NCI-H524 (cell line): ENCODE results near the gene PANX1.
"Not testable (repeated sequence)": the region's sequence is repeated elsewhere in the genome, so short reads cannot be mapped to it uniquely, and the experiment has no call there.

Experiments
- DNase-seq, 2 experiments: peaks; one replicate each; lab custom pipeline; 2025; lab: John Stamatoyannopoulos, UW

The PANX1 gene, protein sequence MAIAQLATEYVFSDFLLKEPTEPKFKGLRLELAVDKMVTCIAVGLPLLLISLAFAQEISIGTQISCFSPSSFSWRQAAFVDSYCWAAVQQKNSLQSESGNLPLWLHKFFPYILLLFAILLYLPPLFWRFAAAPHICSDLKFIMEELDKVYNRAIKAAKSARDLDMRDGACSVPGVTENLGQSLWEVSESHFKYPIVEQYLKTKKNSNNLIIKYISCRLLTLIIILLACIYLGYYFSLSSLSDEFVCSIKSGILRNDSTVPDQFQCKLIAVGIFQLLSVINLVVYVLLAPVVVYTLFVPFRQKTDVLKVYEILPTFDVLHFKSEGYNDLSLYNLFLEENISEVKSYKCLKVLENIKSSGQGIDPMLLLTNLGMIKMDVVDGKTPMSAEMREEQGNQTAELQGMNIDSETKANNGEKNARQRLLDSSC

DNA sequence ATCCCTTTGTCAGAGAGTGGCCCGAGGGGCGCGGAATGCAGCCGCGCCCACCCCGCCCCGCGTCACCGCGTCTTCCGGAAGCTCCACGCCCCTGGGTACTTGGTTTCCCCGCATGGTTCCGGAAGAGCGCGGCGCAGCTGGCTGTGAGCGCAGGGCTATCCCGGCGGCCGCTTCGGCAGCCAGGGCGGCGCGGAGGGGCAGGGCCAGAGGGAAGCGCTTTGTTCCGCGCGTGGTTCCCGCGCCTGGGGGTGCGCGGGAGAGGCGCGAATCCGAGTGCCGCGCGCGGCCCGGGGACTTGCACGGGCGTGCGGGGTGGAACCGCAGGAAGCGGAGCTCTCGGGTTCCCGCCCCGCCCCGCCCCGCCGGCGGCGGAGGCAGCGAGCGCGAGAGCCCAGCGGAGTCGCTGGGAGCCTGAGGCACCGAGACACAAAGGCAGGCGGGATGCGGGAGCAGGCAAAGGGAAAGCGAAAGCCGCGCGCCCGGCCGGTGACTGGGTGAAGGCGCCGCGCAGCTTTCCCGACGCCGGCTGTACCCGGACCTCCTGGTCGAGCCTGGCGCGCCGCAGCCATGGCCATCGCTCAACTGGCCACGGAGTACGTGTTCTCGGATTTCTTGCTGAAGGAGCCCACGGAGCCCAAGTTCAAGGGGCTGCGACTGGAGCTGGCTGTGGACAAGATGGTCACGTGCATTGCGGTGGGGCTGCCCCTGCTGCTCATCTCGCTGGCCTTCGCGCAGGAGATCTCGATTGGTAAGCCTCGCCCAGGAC, at the start of gene PANX1:
Gene PANX1 (plus strand): TSS at position 96 of the 766 bp plus-strand sequence. CDS start 472 bp downstream, at position 568.
- peak; percentile 39 to 78 for DNase-seq

DNA sequence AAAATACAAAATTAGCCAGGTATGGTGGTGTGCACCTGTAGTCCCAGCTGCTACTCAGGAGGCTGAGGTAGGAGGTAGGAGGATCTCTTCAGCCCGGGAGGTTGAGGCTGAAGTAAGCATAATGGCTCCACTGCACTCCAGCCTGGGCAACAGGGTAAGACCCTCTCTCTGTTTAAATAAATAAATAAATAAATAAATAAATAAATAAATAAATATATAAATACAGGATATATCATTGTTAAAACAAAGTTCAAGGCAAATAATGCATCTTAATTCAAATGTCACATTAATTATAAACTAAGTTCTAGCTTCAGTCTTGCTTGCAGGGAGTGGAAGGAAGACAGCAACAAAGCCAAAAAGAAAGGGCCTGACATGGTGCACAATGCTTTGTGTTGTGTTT, 44.5 kb upstream of the PANX1 start:
- DNase-seq: no peak

DNA sequence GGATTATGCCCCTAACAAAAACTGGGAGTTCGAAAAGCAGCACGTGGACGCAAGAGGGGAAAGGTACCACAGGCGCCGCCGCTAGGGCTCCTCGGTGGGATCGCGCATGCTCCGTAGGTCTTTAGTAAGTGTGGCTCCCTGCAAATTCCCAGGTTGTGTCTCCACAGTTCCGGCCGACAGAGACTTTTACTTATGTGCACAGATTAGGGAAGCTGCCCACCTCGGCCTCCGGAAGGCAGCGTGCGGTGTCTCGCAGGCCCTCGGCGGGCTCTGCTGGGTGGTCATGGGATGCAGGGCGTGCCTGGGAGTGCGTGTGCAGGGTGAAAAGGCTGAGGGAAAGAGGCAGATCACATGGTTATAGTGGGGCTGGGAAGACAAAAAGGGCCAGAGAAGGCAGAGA, 39.7 kb upstream of the PANX1 start:
- no peak for DNase-seq

DNA sequence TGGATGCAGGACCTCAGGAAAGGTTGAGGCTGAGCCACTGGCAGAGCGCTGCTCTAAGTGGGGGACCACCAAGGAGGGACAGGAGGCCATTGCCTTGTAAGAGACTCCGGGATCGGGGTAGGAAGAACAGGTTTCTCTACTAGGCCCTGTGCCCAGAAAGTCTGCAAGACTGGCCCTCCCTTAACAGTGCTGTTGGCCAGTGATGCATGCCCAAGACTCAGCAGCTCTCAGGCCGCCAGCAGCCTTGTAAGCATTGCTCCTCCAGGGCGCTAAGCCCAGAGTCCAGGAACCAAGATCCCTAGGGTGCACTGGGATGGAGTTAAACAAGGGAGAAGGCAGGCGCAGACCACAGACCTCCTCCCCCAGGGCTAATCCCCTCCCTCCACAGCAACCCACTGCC, 39.3 kb upstream of the PANX1 start:
- no peak for DNase-seq

DNA sequence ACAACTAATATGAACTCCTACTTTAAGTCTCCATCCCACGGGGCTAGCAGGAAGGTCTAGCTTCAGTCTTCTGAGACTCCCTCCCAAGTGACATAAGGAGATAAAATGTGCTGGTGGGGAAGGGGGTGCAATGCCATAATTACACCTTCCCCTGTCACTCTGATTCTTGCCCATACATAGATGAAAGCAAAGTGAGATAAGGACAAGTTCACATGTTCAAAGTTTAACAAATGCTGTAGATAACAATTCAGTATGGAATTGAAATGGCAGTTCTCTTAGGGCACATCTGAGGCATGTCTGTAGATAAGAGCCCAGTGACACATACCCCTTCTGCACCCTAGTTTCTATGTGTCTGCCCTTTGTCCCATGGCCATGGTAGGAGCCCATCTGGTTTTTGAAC, 38.2 kb upstream of the PANX1 start:
- no peak for DNase-seq

DNA sequence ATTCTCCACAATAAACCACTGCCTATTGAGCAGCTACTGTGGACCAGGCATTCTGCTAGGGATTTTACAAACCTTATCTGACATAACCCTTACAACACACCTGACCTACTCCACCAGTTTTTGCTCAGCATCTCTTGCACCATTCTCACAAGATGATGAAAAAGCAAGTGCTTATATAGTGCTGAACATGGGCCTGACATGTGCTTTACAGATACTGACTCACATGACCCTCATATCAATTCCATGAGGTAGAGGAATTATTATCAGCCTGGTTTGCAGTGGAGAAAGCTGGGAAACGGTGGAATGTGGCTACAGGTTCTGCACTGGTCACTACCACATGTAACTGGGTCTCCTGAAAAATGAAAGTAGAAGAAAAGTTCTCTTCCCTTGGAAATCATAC, 37.5 kb upstream of the PANX1 start:
- no peak for DNase-seq

DNA sequence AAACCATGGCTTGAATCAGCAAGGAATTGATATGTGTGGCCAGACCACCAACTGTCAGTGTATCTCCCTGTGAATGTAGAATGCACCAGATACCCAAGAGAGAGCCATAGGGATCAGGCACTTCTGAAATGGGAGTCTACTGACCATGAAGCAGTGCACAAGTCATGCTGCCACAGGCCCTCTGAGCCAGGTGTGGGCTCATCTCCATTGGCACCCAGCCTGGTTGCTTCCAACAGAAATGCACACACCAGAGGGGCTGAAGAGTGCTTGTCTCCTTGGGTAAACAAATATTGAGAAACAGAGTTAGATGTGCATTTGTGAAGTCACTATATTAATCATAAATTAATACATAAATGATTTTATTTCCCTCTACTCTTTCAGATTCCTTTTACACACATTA, 28.4 kb upstream of the PANX1 start:
- DNase-seq: no peak

DNA sequence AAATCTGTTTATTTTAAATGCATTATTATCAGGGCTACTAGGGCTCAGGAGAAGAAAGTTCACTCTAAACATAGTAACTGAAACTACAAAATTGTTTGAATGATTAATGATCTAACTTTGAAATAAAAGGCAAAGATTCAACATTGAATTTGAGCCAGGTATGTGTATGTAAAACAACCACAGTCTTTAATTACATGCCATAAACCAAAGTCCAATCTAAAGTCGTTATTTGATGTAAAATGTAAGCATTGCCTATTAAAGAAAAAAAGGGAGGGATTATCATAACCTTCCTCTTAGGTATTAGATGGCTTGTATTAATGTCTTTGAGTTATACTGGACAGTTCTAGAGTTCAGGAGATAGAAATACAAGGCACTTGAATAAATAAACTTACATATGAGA, 25.2 kb upstream of the PANX1 start:
- no peak for DNase-seq

DNA sequence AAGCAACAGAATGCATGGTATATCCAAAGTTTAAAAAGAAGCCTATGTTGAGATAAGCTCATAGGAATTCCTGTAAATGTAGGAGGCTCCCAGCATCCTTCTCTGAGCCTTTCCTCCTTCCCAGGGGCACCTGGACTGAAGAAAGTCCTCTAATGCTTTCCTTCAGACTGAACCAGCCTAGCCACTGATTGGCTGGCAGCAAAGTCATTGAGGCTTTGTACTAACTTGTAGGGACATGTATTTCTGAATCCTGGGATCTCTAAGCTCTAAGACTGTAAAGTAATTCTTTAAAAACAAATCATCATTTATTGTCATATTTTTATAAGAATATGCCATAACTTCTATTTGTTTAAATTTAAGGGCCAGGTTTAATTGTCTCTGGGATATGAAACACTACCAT, 23.9 kb upstream of the PANX1 start:
- DNase-seq: no peak

DNA sequence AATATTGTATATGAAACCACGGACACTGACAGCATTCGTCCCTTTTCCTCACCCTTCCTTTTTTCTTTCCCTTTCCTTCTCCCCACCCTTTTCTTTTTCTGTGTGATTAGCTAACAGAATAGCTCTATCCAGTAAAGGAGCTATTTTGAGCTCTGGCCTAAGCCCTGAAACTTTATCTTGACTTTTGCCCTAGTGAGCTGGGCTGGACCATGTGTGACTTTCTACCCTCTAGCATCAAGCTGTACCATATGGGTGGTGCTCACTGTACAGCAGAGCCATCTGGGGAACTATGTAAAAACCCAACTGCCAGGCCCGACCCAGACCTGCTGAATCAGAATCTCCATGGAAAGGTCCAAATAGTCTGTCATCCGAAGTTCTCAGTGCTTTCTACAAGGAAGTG, 21.9 kb upstream of the PANX1 start:
- no peak for DNase-seq

DNA sequence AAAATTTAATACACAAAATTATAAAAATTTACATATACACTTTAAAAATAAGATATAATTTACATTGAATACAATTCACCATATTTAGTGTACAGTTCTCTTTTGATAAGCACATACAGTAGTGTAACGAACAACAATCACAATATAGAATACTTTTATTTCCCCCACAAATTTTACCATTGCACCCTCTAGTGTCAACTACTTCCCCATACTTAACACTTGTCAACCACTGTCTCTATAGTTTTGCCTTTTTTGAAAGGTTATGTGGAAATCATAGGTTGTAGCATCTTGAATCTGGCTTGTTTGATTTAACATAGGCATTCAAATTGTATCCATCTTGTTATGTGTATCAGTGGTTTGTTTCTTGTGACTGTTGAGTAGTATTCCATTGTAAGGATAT, 21.3 kb upstream of the PANX1 start:
- no peak for DNase-seq

DNA sequence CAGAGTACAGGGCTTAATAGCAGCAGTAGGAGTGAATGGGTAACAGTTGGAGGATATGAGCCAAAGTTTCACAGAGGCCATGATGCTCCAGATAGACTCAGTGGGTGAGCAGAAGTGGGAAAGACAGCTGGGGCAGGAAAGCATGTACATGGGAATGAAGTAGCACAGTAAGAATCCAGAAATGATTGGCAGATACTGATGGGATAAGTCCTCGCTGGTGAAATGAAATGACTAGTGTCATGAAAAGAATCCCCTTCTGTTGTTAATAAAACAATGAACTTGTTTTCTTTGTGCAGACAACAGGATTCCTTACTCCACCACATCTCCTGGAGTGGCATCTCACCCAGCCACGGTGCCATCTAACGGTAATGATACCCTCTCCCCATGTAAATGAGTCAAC, 17.4 kb upstream of the PANX1 start:
- no peak for DNase-seq

DNA sequence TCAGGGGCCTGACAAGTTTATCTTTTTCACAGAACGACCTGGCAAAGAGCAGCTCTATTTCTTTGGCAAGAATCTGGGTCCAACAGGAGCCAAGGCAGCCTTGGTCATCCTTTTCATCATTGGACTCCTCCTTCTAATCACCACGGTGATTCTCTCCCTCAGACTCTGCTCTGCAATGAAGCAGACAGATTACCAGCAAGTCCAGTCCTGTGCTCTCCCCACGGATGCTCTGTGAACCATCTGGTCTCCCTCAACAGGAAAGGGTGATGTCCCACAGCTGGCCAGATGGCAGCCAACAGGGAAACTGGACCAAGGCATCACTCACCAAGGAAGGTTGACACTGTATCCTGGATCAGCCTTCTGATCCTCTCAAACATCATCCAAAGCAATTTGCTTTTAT, 17.0 kb upstream of the PANX1 start:
- peak; percentile 23 to 48 for DNase-seq

DNA sequence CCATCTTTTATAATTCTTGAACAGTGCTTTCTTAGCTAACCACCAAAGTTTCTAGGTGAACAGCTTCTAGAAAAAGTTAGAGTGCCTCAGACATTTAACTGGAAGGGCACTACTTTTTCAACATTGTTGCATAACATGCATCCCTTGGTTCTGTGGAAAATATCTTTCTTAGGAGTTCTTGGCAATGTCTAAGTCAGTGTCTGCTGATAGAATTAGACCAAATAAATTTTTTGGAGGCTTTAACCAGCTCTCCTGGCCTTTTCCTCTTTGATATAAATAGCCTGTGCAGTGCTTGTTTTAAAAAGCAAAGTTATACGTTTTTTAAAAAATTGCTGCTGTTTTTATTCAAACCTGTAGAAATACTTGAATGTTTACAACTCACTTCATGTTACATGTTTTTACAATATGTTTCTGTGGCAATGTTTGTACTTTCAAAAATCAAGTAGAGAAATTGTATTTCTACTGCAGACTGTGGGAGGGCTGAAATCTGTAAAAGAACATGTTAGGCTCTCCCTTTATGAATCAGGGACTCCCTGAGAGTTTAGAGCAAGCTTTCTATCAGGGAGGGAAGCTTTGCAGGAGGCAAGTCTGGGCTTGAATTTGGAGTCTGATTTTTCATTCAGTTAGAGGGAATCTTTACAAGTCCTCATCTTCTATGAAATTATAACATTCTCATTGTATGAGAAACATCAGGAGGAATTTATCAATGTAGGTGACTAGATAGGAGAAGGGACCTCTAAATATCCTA, 16.3 kb upstream of the PANX1 start:
- DNase-seq: no peak

DNA sequence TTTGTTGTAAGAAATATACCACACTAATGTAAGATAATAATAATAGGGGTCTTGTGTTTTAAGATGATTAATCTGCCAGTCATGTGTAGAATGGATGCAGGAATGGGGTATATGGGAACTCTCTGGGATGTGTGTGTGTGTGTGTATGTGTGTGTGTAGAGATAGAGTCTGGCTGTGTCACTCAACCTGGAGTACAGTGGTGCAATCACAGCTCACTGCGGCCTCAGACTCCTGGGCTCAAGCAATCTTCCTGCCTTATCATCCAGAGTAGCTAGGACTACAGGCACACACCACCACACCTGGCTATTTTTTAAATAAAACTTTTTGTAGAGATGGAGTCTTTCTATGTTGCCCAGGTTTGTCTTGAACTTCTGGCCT, 11.5 kb upstream of the PANX1 start:
- no peak for DNase-seq

DNA sequence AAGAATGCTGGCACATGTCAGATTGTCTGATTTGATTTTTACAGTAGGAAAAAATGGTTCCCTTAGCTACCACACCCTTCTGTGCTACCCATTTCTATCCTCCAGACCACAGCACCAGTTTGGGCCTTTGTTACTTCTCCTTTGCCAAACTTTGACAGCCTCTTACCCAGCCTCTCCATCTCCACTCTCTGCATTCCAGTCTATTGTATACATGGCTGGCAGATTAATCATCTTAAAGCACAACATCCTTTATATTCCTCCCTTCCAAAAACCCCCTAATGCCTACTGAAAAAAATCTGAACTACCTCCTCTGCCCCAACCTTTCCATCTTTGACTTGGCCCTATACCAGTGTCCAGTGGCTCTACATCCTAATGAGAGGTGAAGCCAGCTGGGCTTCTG, 10.8 kb upstream of the PANX1 start:
- DNase-seq: no peak

DNA sequence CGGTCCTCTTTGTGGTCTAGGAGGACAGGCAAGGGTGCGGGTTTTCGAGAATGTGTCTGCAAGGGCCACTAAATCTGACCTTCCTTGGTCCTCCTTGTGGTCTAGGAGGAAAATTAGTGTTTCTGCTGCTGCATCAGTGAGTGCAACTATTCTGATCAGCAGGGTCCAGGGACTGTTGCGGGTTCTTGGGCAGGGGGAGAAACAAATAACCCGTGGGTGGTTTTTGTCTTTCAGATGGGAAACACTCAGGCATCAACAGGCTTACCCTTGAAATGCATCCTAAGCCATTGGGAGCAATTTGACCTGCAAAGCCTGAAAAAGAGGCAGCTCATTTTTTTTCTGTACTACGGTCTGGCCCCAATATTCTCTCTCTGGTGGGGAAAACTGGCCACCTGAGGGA, 9.0 kb upstream of the PANX1 start:
- not testable (repeated sequence) for DNase-seq

DNA sequence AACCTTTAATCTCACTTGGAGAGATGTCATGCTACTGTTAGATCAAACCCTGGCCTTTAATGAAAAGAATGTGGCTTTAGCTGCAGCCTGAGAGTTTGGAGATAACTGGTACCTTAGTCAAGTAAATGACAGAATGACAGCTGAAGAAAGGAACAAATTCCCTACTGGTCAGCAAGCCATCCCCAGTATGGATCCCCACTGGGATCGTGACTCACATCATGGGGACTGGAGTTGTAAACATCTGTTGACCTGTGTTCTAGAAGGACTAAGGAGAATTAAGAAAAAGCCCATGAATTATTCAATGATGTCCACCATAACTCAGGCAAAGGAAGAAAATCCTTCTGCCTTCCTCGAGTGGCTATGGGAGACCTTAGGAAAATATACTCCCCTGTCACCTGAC, 8.1 kb upstream of the PANX1 start:
- DNase-seq: not testable (repeated sequence)

DNA sequence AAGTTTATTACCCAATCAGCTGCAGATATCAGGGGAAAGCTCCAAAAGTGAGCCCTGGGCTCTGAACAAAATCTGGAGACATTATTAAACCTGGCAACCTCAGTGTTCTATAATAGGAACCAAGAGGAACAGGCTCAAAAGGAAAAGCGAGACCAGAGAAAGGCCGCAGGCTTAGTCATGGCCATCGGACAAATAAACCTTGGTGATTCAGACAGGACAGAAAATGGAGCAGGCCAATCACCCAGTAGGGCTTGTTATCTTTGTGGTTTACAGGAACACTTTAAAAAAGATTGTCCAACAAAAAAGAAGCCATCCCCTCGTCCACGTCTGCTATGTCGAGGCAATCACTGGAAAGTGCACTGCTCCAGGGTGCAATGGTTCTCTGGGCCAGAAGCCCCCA, 7.7 kb upstream of the PANX1 start:
- DNase-seq: no peak

DNA sequence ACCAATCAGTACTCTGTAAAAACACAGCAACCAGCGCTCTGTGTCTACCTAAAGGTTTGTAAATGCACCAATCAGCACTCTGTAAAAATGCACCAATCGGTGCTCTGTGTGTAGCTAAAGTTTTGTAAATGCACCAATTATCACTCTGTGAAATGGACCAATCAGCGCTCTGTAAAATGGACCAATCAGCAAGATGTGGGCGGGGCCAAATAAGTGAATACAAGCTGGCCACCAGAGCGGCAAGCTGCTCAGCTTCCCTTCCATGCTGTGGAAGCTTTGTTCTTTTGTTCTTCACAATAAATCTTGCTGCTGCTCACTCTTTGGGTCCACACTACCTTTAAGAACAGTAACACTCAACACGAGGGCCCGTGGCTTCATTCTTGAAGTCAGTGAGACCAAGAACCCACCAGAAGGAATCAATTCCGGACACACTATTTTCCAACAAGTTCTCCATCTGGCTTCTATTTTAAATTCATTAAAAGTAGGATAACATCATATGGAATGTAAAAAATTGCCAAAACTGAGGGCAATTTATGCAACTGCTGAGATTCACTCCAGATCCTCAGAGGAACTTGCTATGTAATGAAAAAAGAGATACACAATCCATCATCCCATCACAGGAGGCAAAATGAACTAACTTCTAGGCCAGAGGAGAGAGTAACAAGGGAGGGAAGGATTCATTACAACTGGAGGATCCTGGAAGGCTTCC, 3.1 kb upstream of the PANX1 start:
- DNase-seq: no peak

DNA sequence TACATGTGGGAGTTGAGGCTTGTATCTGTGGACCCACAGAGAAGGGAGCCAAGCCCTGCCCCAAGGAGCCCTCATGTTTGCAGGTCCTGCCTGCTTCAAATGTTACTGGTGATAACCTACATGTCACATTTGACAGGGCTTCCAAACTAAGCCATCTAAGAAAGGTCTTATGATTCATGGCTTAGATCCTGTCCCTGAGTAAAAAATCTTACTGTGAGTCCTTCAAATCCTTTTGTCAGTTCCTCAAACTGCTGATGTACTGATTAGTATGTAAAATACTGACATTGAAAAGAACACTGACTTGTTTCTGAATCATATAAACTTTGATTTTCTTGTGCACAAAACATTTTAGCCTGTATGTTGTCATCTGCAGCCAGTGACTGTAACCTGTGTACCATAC, 1.0 kb upstream of the PANX1 start:
- DNase-seq: no peak

DNA sequence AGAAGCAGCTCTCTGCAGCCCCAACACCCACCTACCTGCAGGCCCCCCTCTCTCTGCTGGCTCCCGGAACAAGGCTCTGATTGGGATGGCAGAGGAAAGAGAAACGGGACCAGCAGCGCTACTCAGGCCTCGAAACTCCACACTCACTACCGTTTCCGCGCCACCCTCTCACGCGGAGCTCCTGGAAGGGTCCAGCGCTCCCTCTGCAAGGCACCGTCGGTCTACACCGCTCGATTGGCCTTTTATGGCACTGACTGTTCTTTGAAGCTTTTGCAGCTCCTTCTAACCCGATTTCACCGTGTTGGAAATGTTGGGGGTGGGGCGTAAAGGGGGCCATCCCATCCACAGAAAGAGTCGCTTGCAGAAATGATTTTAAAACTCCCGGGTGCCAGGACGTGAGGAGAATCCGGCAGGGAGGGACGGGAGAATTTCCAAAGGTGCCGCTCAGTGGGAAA, 323 bp upstream of the PANX1 start:
- DNase-seq: peak; percentile 45 to 58
